ENCODE data around the gene SCYGR3. TPM values are rescaled to one million over a fixed set of nuclear protein-coding genes. Genes with fewer than 3 reads are reported as not detected.

SCYGR3 gene
- total and polyA plus RNA-seq, 2 of the 8 experiments (the other 6 are each of a cell fraction or from before 2014, with no cell fraction given): not detected

- TF ChIP-seq CHD7 (IDR thresholded peaks at IDR 0.05; ENCODE audit: insufficient replicate concordance, low read length) (no peak), CREB1 (IDR thresholded peaks at IDR 0.05) (no peak), FOSL1 (IDR thresholded peaks at IDR 0.05; ENCODE audit: insufficient read depth, low read depth, low read length) (no peak), KDM4A (IDR thresholded peaks at IDR 0.05; ENCODE audit: low read depth, low read length, severe bottlenecking) (no peak), ZNF274 (IDR thresholded peaks at IDR 0.05; ENCODE audit: borderline replicate concordance, extremely low read depth, low read length) (no peak), PHF8 (conservative IDR thresholded peaks at IDR 0.05; ENCODE audit: low read depth, low read length) (no peak), NANOG (IDR thresholded peaks at IDR 0.05; ENCODE audit: insufficient read depth, low read depth, low read length, poor library complexity, severe bottlenecking) (no peak), GABPA (IDR thresholded peaks at IDR 0.05; ENCODE audit: borderline replicate concordance, insufficient read depth, low read length) (no peak), SIRT6 (IDR thresholded peaks at IDR 0.05; ENCODE audit: low read length) (no peak), EGR1 (IDR thresholded peaks at IDR 0.05; ENCODE audit: borderline replicate concordance, low read depth, low read length) (no peak)
Observed at GRCh38 chr2:227625420-227625819, 10.8 kb upstream of the SCYGR3 start (continued).
